GM19455 (cell line): ENCODE data around the gene SSH2.
"Not testable (repeated sequence)": the region's sequence is repeated elsewhere in the genome, so short reads cannot be mapped to it uniquely, and the experiment has no call there.

Experiments
- ATAC-seq: cut with Tn5 transposase; IDR thresholded peaks from one replicate; pipeline ENCODE4 v1.9.1; 2021; ENCODE audit not compliant: unreplicated experiment

Gene SSH2

GRCh38 chr17:29749045-29749825 is 180.8 kb downstream of the SSH2 start:
- ATAC-seq: no peak

- no peak for ATAC-seq
These were observed 181.6 kb downstream of the SSH2 start for GRCh38 chr17:29748400-29748799.

DNA sequence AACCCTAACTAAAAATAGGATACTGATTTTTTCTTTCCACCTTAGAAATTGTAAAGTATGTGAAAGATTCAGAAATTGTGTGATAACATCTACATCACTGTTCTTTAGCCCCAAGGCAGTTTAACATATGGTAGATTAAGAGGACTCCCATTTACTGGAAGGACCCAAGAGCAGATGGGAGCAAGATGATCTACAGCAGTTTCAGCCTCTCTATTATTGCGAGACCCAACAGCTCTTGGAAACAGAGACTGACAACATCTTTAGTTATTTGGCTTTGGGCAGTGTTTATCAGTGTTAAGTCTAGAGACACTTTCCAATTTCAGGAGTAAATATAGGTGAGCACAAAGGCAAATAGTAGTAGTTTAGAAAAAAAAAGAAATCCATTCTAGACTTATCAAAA is 182.4 kb downstream of the SSH2 start:
- ATAC-seq: no peak

DNA sequence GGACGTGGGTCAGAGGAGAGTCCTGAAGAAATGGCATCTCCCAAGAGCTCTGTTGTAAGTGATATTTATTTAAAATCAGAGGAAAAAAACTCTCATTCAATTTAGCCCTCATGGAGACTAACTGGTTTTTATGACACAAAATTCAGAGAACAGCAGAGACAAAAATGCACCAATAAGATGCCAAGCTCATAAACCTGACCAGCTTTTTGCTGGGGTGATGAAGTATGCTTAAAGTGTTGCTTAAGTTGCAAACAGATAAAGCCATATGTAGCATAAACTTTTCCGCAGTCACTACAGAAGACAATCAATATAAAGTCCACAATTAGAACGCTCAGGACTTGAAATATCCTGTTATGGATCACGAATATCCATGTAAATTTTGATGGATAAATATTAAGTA is 183.4 kb downstream of the SSH2 start:
- no peak for ATAC-seq

GRCh38 chr17:29744121-29744520 is 185.9 kb downstream of the SSH2 start:
- no peak for ATAC-seq

DNA sequence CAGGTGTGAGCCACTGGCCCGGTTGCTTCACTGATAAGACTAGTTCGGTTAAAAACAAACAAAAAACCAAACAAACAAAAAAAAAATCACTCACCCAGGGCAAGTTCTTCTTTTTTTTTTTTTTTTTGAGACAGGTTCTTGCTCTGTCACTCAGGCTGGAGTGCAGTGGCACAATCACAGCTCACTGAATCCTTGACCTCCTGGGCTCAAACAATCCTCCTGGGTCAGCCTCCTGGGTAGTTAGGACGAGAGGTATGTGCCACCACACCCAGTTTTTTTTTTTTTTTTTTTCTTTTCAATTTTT is 187.9 kb downstream of the SSH2 start:
- ATAC-seq: no peak

GRCh38 chr17:29740017-29740416 is 190.0 kb downstream of the SSH2 start:
- no peak for ATAC-seq

GRCh38 chr17:29734640-29735039 is 195.4 kb downstream of the SSH2 start:
- ATAC-seq: no peak

GRCh38 chr17:29733166-29733565 is 196.9 kb downstream of the SSH2 start:
- ATAC-seq: no peak

GRCh38 chr17:29732613-29733012 is 197.4 kb downstream of the SSH2 start:
- ATAC-seq: no peak

GRCh38 chr17:29732209-29732608 is 197.8 kb downstream of the SSH2 start:
- ATAC-seq: no peak

DNA sequence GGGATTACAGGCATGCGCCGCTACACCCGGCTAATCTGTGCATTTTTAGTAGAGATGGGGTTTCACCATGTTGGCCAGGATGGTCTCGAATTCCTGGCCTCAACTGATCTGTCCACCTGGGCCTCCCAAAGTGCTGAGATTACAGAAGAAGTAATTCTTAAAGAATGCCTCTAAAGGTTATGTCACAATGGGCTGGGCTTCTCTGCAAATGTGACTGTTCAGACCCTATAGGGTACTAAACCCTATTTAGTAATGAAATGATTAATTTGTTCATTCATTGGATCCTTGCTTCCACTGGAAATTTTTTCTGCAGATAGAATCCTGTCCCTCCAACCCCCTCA is 198.5 kb downstream of the SSH2 start:
- ATAC-seq: no peak

DNA sequence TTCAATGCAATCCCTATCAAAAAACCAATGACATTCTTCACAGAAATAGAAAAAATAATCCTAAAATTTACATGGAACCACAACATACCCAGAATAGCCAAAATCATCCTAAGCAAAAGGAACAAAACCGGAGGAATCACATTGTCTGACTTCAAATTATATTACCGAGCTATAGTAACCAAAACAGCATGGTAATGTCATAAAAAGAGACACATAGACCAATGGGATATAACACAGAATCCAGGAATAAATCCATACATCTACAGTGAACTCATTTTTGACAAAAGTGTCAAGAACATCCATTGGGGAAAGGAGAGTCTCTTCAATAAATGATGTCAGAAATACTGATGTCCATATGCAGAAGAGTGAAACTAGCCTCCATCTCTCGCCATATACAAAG is 201.5 kb downstream of the SSH2 start:
- ATAC-seq: no peak

DNA sequence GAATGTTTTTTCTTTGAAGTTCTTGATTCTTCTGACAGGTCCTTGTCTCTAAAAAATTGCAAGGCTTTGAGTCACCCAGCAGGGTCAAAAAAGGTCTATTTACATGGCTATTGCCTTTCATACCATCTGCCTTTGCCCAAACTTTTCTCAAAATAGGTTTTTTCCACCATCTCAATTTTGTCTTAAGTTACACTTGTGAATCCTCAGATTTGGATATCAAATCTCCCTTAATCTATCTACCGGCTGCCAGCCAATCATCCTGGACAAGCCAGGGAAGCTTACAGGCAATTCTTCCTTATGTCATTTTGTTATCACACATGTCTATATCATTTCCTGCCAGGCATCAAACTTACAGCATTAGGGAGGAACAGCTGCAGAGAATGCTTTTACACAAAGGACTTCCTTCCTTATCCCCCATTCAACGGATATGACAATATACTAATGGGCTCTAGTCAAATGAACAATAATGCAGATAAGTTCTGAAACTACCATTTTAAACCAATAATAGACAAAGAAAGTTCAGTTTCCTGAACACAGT is 203.2 kb downstream of the SSH2 start:
- no peak for ATAC-seq

DNA sequence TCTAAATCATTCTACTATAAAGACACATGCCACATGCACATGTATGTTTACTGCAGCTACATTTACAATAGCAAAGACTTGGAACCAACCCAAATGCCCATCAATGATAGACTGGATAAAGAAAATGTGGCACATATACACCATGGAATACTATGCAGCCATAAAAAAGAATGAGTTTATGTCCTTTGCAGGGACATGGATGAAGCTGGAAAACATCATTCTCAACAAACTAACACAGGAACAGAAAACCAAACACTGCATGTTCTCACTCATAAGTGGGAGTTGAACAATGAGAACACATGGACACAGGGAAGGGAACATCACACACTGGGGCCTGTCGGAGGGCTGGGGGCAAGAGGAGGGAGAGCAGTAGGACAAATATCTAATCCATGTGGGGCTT is 204.6 kb downstream of the SSH2 start:
- ATAC-seq: not testable (repeated sequence)

DNA sequence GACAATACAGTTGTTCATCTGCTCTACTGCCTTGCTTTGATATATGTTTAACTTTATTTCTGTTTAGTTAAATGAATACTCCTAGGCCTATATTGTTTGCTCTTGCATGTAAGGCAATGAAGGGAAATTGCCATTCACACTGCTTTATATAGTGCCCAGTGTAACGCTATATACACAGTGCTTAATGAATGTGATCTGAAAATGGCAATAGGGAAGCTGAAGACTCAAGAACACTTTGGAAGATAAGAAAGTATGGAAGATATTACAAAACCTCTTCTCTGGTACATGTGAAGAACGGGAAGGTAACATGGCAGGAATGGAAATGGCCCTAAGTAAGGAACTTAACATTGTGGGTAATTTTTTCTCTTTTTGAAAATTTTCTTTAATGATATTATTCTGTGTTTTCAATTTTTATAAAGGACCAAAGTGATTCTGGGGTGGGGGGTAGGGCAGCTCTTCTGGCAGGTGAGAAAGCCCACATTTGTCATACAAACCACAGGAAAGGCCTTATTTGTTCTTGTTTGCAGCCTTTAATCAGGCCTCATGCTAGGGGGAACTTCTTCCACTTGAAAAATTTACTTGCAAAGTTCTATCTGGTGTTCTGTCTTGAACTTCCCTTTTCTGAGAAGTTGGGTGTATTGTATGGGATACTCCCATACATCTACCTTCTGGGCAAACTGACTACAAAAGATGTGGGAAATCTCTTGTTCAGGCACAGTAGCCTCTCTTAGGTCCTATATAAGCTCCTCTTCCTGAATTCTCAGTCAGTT is 206.6 kb downstream of the SSH2 start:
- no peak for ATAC-seq

DNA sequence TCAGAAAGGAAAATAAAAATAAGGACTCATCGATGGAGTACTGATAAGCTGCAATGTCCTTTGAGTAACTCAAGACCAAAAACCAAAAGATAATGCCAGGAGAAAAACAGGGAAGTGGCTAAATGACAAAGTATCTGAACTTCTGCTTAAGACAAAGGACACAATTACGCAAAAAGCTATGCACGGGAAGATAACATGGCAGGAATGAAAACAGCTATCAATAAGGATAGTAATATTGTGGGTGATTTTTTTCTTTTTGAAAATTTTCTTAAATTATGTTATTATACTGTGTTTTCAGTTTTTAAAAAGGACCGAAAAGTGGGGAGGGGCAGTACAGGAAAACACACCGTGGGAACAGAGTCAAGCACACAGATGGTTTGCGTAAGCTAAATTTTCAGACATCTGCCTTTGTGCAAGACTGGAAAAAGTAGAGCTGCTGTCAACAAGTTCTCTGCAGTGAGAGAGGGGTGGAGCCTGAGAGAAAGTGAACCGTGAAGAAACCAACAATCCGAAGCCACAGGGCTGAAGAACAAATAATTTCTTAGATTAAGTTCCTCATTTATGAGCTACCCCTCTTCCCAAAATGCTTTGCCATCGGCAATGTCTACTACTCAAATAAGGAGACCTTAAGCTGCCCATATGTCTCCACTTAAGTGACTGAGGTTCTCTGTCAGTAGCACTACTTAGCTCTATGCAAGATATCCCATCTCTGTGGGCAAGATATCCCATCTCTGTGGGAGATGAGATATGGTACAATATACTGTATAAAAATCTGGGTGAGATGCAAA is 207.4 kb downstream of the SSH2 start:
- peak; percentile 53 for ATAC-seq

DNA sequence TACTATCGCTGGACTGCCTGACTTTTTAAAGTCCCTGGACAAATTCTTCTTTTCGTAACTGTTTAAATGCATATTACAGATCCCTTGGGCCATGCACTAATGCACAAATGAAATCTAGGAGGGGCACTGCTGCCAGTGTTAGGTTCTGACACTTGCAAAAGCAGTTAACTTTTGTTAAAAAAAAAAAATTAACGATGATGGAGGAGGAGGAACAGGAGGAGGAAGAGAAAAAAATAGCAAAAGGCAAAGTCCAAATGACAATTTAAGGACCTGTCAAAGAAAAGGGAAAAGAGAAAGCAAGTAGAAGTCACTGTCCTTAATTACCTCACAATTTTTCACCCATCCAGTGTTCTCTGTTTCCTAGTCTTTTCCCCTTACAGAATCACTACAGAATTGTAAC is 209.5 kb downstream of the SSH2 start:
- no peak for ATAC-seq

GRCh38 chr17:29719469-29719868 is 210.6 kb downstream of the SSH2 start:
- ATAC-seq: no peak

DNA sequence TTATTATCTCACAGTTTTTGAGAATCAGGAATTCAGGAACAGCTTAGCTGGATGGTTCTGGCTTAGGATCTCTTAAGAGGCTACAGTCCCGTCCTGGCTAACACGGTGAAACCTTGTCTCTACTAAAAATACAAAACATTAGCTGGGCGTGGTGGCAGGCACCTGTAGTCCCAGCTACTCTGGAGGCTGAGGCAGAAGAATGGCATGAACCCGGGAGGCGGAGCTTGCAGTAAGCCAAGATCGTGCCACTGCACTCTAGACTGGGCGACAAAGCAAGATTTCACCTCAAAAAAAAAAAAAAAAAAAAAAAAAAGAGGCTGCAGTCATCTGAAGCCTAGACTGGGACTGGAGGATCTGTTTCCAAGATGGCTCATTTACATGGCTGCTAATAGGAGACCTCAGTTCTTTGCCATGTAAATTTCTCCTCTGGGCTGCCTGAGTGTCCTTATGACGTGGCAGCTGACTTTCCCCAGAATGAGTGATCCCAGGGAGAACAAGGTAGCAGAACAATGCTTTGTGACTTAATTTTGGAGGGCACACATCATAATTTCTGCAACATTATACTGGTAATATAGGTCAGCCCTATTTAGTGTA is 211.5 kb downstream of the SSH2 start:
- no peak for ATAC-seq

GRCh38 chr17:29717817-29718216 is 212.2 kb downstream of the SSH2 start:
- no peak for ATAC-seq
